Measurements from ENCODE around the gene AHNAK.

The AHNAK gene

GRCh38 chr11:62383822-62384221, 162.8 kb downstream of the AHNAK start:
- TF ChIP-seq CTCF (IDR thresholded peaks at IDR 0.05; ENCODE audit: control insufficient read depth, extremely low read depth, insufficient read depth): no peak
- H3K4me3 ChIP-seq (ENCODE audit: low read depth, low read length): no peak overlapping the region
- no peak for DNase-seq (ENCODE audit: low read depth)

All from LNCaP clone FGC (cell line).